B cell (primary cell): Measurements from ENCODE around the gene RNF112.

Experiments used
- EZH2 ChIP-seq: IDR thresholded peaks from 2 replicates; pipeline ENCODE4 v1.6.1; 2012; ENCODE audit warnings: borderline replicate concordance, low read depth, mild to moderate bottlenecking, moderate library complexity, low read length; ENCODE audit not compliant: insufficient read depth, poor library complexity, severe bottlenecking
- TF ChIP-seq, protein P1 (sequence below): fragments of 200-600 bp; IDR thresholded peaks from one replicate; pipeline ENCODE4 v1.8.0; 2022; ENCODE audit warnings: antibody characterized with exemption, mild to moderate bottlenecking

DNA sequence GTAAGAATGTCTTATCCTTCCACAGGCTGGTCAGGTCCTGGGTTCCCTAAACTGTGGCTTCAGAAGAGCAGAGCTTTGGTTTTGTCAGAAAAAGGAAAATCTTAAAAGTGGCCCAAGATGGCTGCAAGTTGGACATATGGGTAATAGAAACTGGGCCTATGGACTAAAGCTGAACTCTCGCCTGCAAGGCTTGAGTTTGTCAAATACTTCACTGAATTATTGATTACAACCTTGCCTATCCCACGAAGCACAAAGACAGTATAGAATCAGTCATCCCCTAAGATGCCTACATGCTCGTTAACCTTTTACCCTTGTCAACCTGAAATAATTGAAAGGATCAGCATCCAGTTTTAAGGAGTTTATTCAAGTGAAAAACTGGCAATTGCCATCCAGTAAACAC lies 20.7 kb downstream of the RNF112 start:
- TF ChIP-seq, protein P1, sequence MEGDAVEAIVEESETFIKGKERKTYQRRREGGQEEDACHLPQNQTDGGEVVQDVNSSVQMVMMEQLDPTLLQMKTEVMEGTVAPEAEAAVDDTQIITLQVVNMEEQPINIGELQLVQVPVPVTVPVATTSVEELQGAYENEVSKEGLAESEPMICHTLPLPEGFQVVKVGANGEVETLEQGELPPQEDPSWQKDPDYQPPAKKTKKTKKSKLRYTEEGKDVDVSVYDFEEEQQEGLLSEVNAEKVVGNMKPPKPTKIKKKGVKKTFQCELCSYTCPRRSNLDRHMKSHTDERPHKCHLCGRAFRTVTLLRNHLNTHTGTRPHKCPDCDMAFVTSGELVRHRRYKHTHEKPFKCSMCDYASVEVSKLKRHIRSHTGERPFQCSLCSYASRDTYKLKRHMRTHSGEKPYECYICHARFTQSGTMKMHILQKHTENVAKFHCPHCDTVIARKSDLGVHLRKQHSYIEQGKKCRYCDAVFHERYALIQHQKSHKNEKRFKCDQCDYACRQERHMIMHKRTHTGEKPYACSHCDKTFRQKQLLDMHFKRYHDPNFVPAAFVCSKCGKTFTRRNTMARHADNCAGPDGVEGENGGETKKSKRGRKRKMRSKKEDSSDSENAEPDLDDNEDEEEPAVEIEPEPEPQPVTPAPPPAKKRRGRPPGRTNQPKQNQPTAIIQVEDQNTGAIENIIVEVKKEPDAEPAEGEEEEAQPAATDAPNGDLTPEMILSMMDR: no peak
- no peak for TF ChIP-seq EZH2
